A204.1 (cell line): ENCODE measurements around the gene C2.
"Not testable (repeated sequence)": the region's sequence is repeated elsewhere in the genome, so short reads cannot be mapped to it uniquely, and the experiment has no call there.

Experiments used
- FAIRE-seq: peaks from 2 replicates; lab custom pipeline; 2012; peaks lifted over from hg19 to GRCh38; lab: Jason Lieb, UNC

The C2 gene

DNA sequence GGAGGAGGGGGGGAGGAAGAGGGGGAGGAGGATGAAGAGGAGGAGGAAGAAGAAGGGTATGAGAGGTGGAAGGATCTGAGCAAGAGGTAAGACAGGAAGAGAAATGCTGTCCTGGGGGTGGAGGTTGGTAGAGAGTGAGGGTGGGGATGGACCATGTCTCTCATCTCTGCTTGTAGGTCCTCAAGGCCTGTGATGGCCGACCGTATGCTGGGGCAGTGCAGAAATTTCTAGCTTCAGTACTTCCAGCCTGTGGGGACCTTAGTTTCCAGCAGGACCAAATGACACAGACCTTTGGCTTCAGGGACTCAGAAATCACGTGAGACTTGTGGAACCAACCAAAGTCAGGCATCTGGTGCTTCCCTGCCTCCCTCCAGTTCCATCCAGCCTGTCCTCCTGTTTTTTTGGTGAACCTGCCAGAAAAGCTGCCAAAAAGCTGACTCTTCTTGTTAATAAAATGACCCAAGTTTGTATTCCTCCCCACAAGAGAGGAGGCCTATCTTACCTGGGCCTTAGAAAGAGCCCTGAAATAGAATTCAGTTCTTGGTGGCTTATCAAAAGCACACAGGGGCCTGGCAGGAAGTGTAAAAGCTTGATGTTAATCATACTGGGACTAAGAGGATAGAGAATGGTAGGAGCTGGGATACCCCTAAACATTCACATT lies 51.9 kb downstream of the C2 start:
- FAIRE-seq = no peak

DNA sequence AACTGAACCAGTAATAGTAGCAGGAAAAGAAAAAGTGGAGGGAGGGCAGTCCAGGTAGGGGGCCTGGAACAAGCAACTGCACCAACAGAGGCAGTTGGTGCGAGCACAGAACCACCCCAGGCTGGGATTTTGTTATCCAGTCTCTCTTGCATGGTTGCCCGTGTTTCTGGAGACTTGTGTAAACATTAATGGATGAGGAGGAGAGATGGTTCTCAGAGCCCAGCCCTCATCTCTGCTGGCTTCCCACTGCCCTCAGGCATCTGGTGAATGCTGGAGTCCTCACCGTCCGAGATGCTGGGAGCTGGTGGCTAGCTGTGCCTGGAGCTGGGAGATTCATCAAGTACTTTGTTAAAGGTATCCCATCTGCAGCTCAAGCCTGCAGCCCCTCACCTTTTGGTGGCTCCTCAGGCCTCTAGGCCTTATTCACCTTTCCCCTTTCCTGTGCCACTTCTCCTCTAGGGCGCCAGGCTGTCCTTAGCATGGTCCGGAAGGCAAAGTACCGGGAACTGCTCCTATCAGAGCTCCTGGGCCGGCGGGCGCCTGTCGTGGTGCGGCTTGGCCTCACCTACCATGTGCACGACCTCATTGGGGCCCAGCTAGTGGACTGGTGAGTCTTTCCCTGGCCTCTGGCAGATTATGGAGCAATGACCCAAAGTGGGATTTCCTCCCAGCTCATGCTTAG lies 52.8 kb downstream of the C2 start:
- not testable (repeated sequence) for FAIRE-seq

DNA sequence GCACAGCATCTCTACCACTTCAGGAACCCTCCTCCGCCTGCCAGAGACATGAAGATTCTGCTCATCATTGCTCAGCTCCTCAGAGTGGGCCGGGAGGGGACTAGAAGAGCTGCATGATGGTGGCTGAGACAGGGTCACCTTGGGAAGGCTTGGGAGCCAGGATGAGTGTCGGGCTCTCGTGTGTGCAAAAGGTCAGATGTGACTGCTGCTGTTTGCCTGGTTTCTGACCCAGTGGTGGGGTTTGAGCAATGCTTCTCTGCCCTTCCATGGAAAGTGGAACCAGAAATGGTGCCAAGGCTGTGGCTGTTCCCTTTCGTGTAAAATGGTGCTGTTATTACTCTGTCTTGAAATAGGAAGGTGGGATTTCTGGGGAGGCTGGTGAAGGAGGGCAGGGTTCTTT lies 53.5 kb downstream of the C2 start:
- not testable (repeated sequence) for FAIRE-seq

DNA sequence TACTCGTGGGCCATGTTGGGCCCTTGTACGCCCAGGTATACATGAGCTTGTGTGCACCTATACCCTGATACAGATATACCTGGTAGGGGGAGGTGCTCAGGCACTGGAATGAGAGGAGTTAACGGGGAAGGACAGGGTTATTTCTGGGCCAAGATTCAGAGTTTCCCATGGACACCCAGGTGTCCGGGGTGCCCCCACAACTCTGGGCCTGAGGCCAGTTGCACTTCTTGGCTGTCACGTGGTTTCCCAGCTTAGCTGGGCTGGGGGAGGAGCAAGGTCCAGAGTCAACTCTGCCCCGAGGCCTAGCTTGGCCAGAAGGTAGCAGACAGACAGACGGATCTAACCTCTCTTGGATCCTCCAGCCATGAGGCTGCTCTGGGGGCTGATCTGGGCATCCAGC lies 54.2 kb downstream of the C2 start, which contains the start of gene C4A:
Gene C4A, plus strand, starts transcription at position 314 of the 400 bp plus-strand sequence. Its CDS starts 51 bp downstream, at position 365.
- FAIRE-seq = not testable (repeated sequence)

DNA sequence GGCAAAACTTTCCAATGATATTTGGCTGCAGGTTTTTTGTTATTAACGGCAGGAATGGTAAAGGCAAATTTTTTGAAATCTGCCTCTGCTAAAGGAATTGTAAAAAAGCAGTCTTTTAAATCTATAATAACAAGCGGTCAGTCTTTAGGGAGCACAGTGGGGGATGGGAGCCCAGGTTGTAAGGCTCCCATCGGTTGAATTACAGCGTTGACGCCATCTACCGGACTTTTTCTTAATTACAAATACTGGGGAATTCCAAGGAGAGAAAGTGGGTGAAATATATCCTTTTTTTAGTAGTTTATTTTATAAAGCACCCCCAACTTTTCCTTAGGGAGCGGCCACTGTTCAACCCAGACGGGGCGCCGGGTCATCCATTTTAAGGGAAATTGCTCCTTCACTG lies 61.8 kb downstream of the C2 start:
- not testable (repeated sequence) for FAIRE-seq

DNA sequence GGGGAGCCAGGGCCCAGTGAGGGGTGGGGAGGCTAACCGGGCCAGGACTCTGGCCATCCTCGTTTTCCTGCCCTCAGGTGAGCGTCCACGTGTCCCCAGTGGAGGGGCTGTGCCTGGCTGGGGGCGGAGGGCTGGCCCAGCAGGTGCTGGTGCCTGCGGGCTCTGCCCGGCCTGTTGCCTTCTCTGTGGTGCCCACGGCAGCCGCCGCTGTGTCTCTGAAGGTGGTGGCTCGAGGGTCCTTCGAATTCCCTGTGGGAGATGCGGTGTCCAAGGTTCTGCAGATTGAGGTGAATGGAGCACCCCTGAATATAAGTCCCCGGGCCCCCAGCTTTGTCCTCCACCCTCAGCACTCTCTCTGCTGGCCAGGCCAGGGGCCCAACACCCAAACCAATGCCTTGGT lies 66.9 kb downstream of the C2 start:
- not testable (repeated sequence) for FAIRE-seq
